K562 (cell line): ENCODE measurements around the gene IMMP2L. TPM values are rescaled to one million over a fixed set of nuclear protein-coding genes. Genes with fewer than 3 reads are reported as not detected.

Experiments
- ATAC-seq: fragments of 200-7000 bp; cut with Tn5 transposase; 3 replicates; pipeline ENCODE4 v1.9.1; 2020; ENCODE audit warnings: moderate library complexity
- BruUV-seq: library from RNA; stranded (reverse); fragments of 400-500 nt; replicated peaks from 2 replicates; lab custom pipeline; 2021; lab: Mats Ljungman, UMichigan
- CTCF ChIA-PET: fragments of 300-600 bp; formaldehyde crosslinking; extraction: SDS; loops from one replicate; lab custom pipeline; 2021; ENCODE audit warnings: low intra/inter-chr PET ratio; lab: Yijun Ruan, JAX
- POLR2A ChIA-PET: fragments of 300-600, 350-650 bp; sonication (Branson Sonifier 250); formaldehyde crosslinking; extraction: SDS; loops from one replicate; lab custom pipeline; 2021; ENCODE audit warnings: antibody characterized with exemption, inconsistent platforms; lab: Yijun Ruan, JAX
- DNase-seq, 4 experiments: peaks; one replicate each; pipeline versions ENCODE4 v3.0.0 to v3.0.0-alpha.2; 2011 to 2018; ENCODE audit warnings: low spot score in 3 of 4, mixed read lengths in 3 of 4; ENCODE audit errors: extremely low read depth in 1 of 4
- FAIRE-seq: peaks from 2 replicates; lab custom pipeline; 2011; peaks lifted over from hg19 to GRCh38; lab: Jason Lieb, UNC
- H2AFZ ChIP-seq: 2 replicates; pipeline ENCODE4 v1.6.0; 2011; ENCODE audit warnings: low read depth, low read length, control low read depth, inconsistent platforms
- H3K27ac ChIP-seq: fragments of 200-600 bp; 3 replicates; pipeline ENCODE4 v1.8.0; 2011; ENCODE audit warnings: low read depth, mild to moderate bottlenecking, control low read depth, inconsistent platforms, low read length, moderate library complexity, mixed read lengths; ENCODE audit errors: extremely low read depth
- H3K27me3 ChIP-seq, 2 experiments: fragments of 300-600 bp in 1 of 2; 2 replicates in 1 of 2; 3 replicates in 1 of 2; pipeline versions ENCODE4 v1.6.0 to v1.8.0; 2011; ENCODE audit warnings: inconsistent platforms in 2 of 2, low read length in 2 of 2, mild to moderate bottlenecking in 1 of 2, mixed read lengths in 1 of 2, moderate library complexity in 1 of 2; ENCODE audit not compliant: control insufficient read depth in 2 of 2, insufficient read depth in 2 of 2
- H3K36me3 ChIP-seq: fragments of 300-600 bp; 3 replicates; pipeline ENCODE4 v1.8.0; 2011; ENCODE audit warnings: mild to moderate bottlenecking, low read length, inconsistent platforms; ENCODE audit not compliant: control insufficient read depth, insufficient read depth
- H3K4me1 ChIP-seq, 2 experiments: fragments of 200-600 bp in 1 of 2; replicated peaks in 1 of 2; 2 replicates in 1 of 2; 3 replicates in 1 of 2; pipeline versions ENCODE4 v1.5.1 to v1.8.0; 2011; ENCODE audit warnings: inconsistent platforms in 2 of 2, low read length in 2 of 2, mild to moderate bottlenecking in 1 of 2, mixed read lengths in 1 of 2, moderate library complexity in 1 of 2; ENCODE audit not compliant: control insufficient read depth in 2 of 2, insufficient read depth in 2 of 2
- H3K4me2 ChIP-seq: 2 replicates; pipeline ENCODE4 v1.6.1; 2011; ENCODE audit warnings: low read length, control low read depth, inconsistent platforms, mixed read lengths; ENCODE audit not compliant: insufficient read depth
- H3K4me3 ChIP-seq: fragments of 200-600 bp; sonication (generic), shearing (Covaris generic); 2 replicates; pipeline ENCODE4 v1.5.1; 2016; ENCODE audit warnings: control low read depth, inconsistent platforms
- H3K79me2 ChIP-seq: fragments of 200-600 bp; 3 replicates; pipeline ENCODE4 v1.8.0; 2011; ENCODE audit warnings: low read length, inconsistent platforms; ENCODE audit not compliant: control insufficient read depth, insufficient read depth
- H3K9ac ChIP-seq, 2 experiments: 2 replicates each; pipeline versions ENCODE4 v1.6.0 to v1.6.1; 2011; ENCODE audit warnings: low read depth in 2 of 2, low read length in 2 of 2, control low read depth in 1 of 2, inconsistent platforms in 1 of 2, mild to moderate bottlenecking in 1 of 2, mixed read lengths in 1 of 2; ENCODE audit not compliant: insufficient read depth in 1 of 2
- H3K9me1 ChIP-seq: one replicate; pipeline ENCODE4 v1.6.0; 2011; ENCODE audit warnings: inconsistent platforms, mild to moderate bottlenecking, low read length, moderate library complexity; ENCODE audit not compliant: control insufficient read depth, insufficient read depth
- H3K9me3 ChIP-seq: replicated peaks from 2 replicates; pipeline ENCODE4 v1.5.1; 2011; ENCODE audit warnings: low read depth, low read length, inconsistent platforms; ENCODE audit not compliant: control insufficient read depth, insufficient read depth
- H4K20me1 ChIP-seq: replicated peaks from 2 replicates; pipeline ENCODE4 v1.6.1; 2011; ENCODE audit warnings: low read length, inconsistent platforms, mixed read lengths; ENCODE audit not compliant: control insufficient read depth, insufficient read depth
- CHD1 ChIP-seq: fragments of 200-600 bp; sonication (generic); IDR thresholded peaks from one replicate; pipeline ENCODE4 v1.6.1; 2012; ENCODE audit warnings: mild to moderate bottlenecking, moderate library complexity, low read length, inconsistent platforms
- DNMT1 ChIP-seq: fragments of 450-650 bp; IDR thresholded peaks from 2 replicates; pipeline ENCODE4 v1.6.1; 2016; ENCODE audit warnings: antibody characterized with exemption, mild to moderate bottlenecking
- FOXP1 ChIP-seq: sonication (generic); formaldehyde crosslinking; IDR thresholded peaks from 2 replicates; pipeline ENCODE4 v1.8.0; 2022; ENCODE audit warnings: mild to moderate bottlenecking, missing genetic modification reagents
- MAFG ChIP-seq: fragments of 450-650 bp; conservative IDR thresholded peaks from 2 replicates; pipeline ENCODE4 v1.6.1; 2016; ENCODE audit warnings: missing genetic modification characterization, missing compliant biosample characterization
- MCM7 ChIP-seq, 2 experiments: fragments of 450-650 bp; IDR thresholded peaks; 2 replicates each; pipeline ENCODE4 v1.6.1; 2016 to 2018
- PTBP1 ChIP-seq: fragments of 200-400 bp; formaldehyde crosslinking; IDR thresholded peaks from 2 replicates; pipeline ENCODE4 v1.6.1; 2017; ENCODE audit warnings: low read depth, low read length
- SIX5 ChIP-seq, 2 experiments: IDR thresholded peaks; 2 replicates each; pipeline ENCODE4 v1.6.1; 2011; ENCODE audit warnings: low read length in 2 of 2, borderline replicate concordance in 1 of 2, low read depth in 1 of 2, mild to moderate bottlenecking in 1 of 2, moderate library complexity in 1 of 2; ENCODE audit not compliant: insufficient read depth in 1 of 2
- SP1 ChIP-seq: sonication (generic); formaldehyde crosslinking; IDR thresholded peaks from 2 replicates; pipeline ENCODE4 v1.8.1; 2022; ENCODE audit warnings: mild to moderate bottlenecking, missing genetic modification reagents
- TEAD4 ChIP-seq, 2 experiments: sonication (generic) in 1 of 2; formaldehyde crosslinking in 1 of 2; IDR thresholded peaks; 2 replicates each; pipeline versions ENCODE4 v1.6.1 to v1.8.0; 2012 to 2022; ENCODE audit warnings: borderline replicate concordance in 1 of 2, inconsistent platforms in 1 of 2, low read length in 1 of 2, mild to moderate bottlenecking in 1 of 2, missing genetic modification reagents in 1 of 2
- U2AF2 ChIP-seq: fragments of 200-400 bp; formaldehyde crosslinking; optimal IDR thresholded peaks from 2 replicates; pipeline ENCODE3; 2017; ENCODE audit warnings: low read depth, mild to moderate bottlenecking, low read length
- ZNF785 ChIP-seq: fragments of 250-450 bp; sonication (Bioruptor Pico); IDR thresholded peaks from 2 replicates; pipeline ENCODE4 v1.4.0; 2020; ENCODE audit warnings: mild to moderate bottlenecking
- WGBS: fragments of 100-300 bp; shearing (Covaris generic); methylation state at CpG from one replicate; pipeline ENCODE4 v1.1.6; 2016; ENCODE audit warnings: low coverage, mixed read lengths; ENCODE audit not compliant: insufficient coverage; ENCODE audit errors: missing lambda C conversion rate; 5-methylcytosine and 5-hydroxymethylcytosine counted together
- in situ Hi-C: fragments of 300-500 bp; cut with MboI; formaldehyde crosslinking; loops from 4 replicates; pipeline ENCODE4 v1.15.0; 2018; ENCODE audit warnings: inconsistent platforms, mixed read lengths
- intact Hi-C: fragments of 100-400 bp; cut with micrococcal nuclease; formaldehyde crosslinking; loops from 2 replicates; pipeline ENCODE4 v1.14.2; 2022
- polyA plus RNA-seq, 8 experiments: library from polyadenylated mRNA; depleted of rRNA in 4 of 8; stranded (reverse) in 5 of 8; unstranded in 3 of 8; fragments of >200 nt; fragmentation: Nextera tagmentation in 2 of 8; fragmentation: Illumina TruSeq in 1 of 8; extraction: Ambion mirVana in 2 of 8; extraction: Trizol in 1 of 8; gene quantifications; 2 replicates each; pipeline versions ENCODE4 v1.2.1 to v1.2.3, GENCODE V29; 2011 to 2014; ENCODE audit warnings: inconsistent platforms in 1 of 8, missing spikeins in 1 of 8
- total RNA-seq, 7 experiments: library from RNA; depleted of rRNA in 6 of 7; stranded (reverse); fragments of >200 nt in 6 of 7; fragmentation: Illumina TruSeq in 2 of 7; extraction: Trizol in 2 of 7; gene quantifications; 2 replicates each; pipeline versions ENCODE4 v1.2.1 to v1.2.3, GENCODE V29; 2011 to 2021; ENCODE audit warnings: low replicate concordance in 1 of 7
- TF ChIP-seq, protein P1 (sequence below): IDR thresholded peaks from 2 replicates; pipeline ENCODE4 v1.6.1; 2016; ENCODE audit warnings: missing genetic modification characterization, missing compliant biosample characterization
- TF ChIP-seq, protein P2 (sequence below): fragments of 450-650 bp; IDR thresholded peaks from 2 replicates; pipeline ENCODE4 v1.6.1; 2016; ENCODE audit warnings: low read depth

The IMMP2L gene
- total and polyA plus RNA-seq, 9 of the 15 experiments (the other 6 are each of a cell fraction or from before 2014, with no cell fraction given) = 29.7 to 116 (median 53.0) TPM

DNA sequence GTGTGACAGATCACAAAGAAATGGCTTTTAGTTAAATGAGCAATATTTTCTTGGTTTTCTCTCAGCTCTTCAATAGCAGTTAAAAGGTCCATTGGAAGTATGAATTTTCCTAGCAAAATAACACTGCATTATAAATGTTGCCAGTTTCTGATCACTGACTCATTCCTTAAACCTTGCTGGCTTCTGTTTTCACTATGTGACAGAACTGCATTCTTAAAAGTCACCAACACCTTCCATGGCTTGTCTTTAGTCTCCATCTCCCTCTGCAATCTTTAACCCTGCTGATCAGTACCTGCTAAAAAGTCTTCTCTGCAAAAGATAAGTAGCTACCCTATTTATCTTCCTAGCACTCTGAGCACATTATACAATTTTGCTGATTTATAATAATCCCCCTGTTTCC lies 876.4 kb downstream of the IMMP2L start (continued):
- TF ChIP-seq, protein P1, sequence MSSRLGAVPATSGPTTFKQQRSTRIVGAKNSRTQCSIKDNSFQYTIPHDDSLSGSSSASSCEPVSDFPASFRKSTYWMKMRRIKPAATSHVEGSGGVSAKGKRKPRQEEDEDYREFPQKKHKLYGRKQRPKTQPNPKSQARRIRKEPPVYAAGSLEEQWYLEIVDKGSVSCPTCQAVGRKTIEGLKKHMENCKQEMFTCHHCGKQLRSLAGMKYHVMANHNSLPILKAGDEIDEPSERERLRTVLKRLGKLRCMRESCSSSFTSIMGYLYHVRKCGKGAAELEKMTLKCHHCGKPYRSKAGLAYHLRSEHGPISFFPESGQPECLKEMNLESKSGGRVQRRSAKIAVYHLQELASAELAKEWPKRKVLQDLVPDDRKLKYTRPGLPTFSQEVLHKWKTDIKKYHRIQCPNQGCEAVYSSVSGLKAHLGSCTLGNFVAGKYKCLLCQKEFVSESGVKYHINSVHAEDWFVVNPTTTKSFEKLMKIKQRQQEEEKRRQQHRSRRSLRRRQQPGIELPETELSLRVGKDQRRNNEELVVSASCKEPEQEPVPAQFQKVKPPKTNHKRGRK (tag) = no peak
- TF ChIP-seq, all 486 proteins: peak for 0

DNA sequence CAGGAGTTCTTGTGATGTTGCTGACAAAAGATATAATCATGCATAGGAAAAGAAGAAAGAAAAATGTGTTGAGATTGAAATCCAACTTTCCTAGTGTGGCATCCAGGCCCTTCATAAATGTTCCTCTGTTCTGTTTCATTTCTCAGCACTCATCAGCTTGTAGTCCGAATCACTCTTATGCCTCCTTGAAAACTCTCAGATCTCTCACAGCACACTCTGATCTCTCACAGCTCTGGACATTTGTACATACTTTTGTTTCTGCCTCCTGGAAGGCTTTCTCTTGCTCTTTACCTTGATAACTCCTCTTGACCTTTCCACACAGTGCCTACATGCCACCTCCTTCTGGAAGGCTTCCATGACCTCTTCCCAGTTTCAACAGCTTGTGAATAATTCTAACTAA lies 880.4 kb downstream of the IMMP2L start:
- ChIA-PET POLR2A (no interaction called here), CTCF (no interaction called here)
- ATAC-seq (no peak), DNase-seq (no peak), FAIRE-seq (no peak)
- Histone ChIP-seq H2AFZ (no peak overlapping the region), H3K27me3 (no peaks in the 10 kb centered on the region), H3K4me2 (no peak overlapping the region), H3K4me1 (no peaks in the 10 kb centered on the region), H3K9me3 (no peaks in the 10 kb centered on the region), H3K79me2 (no peaks in the 10 kb centered on the region), H3K4me3 (no peak overlapping the region), H3K9ac (no peak overlapping the region), H3K36me3 (no peaks in the 10 kb centered on the region), H3K27ac (no peak overlapping the region), H3K9me1 (no peaks in the 10 kb centered on the region), H4K20me1 (no peaks in the 10 kb centered on the region)
- 0% methylated on average over 1 of the region's 1 CpG for WGBS
- in situ Hi-C loops = no loop called here
- intact Hi-C loops = no loop called here
- no TSS peak for BruUV-seq
- no peak for TF ChIP-seq ZNF785 (CRISPR knock-in tag)
- no peak for TF ChIP-seq SP1
- no peak for TF ChIP-seq DNMT1
- TF ChIP-seq MAFG (tag) = no peak
- no peak for TF ChIP-seq CHD1
- no peak for TF ChIP-seq SIX5 (IDR thresholded peaks at IDR 0.05; ENCODE audit: borderline replicate concordance in 1 of 2, insufficient read depth in 1 of 2, low read depth in 1 of 2, low read length in 2 of 2)
- TF ChIP-seq, protein P2, sequence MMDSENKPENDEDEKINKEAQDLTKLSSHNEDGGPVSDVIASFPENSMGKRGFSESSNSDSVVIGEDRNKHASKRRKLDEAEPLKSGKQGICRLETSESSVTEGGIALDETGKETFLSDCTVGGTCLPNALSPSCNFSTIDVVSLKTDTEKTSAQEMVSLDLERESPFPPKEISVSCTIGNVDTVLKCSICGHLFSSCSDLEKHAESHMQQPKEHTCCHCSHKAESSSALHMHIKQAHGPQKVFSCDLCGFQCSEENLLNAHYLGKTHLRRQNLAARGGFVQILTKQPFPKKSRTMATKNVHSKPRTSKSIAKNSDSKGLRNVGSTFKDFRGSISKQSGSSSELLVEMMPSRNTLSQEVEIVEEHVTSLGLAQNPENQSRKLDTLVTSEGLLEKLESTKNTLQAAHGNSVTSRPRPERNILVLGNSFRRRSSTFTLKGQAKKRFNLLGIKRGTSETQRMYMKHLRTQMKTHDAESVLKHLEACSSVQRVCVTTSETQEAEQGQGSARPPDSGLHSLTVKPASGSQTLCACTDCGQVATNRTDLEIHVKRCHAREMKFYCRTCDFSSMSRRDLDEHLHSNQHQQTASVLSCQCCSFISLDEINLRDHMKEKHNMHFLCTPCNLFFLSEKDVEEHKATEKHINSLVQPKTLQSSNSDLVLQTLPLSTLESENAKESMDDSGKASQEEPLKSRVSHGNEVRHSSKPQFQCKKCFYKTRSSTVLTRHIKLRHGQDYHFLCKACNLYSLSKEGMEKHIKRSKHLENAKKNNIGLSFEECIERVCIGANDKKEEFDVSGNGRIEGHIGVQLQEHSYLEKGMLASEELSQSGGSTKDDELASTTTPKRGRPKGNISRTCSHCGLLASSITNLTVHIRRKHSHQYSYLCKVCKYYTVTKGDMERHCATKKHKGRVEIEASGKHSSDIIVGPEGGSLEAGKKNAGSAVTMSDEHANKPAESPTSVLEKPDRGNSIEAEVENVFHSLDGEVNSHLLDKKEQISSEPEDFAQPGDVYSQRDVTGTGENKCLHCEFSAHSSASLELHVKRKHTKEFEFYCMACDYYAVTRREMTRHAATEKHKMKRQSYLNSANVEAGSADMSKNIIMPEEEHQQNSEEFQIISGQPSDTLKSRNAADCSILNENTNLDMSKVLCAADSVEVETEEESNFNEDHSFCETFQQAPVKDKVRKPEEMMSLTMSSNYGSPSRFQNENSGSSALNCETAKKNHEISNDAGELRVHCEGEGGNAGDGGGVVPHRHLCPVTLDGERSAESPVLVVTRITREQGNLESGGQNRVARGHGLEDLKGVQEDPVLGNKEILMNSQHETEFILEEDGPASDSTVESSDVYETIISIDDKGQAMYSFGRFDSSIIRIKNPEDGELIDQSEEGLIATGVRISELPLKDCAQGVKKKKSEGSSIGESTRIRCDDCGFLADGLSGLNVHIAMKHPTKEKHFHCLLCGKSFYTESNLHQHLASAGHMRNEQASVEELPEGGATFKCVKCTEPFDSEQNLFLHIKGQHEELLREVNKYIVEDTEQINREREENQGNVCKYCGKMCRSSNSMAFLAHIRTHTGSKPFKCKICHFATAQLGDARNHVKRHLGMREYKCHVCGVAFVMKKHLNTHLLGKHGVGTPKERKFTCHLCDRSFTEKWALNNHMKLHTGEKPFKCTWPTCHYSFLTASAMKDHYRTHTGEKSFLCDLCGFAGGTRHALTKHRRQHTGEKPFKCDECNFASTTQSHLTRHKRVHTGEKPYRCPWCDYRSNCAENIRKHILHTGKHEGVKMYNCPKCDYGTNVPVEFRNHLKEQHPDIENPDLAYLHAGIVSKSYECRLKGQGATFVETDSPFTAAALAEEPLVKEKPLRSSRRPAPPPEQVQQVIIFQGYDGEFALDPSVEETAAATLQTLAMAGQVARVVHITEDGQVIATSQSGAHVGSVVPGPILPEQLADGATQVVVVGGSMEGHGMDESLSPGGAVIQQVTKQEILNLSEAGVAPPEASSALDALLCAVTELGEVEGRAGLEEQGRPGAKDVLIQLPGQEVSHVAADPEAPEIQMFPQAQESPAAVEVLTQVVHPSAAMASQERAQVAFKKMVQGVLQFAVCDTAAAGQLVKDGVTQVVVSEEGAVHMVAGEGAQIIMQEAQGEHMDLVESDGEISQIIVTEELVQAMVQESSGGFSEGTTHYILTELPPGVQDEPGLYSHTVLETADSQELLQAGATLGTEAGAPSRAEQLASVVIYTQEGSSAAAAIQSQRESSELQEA = no peak
- no peak for TF ChIP-seq TEAD4 (IDR thresholded peaks at IDR 0.05; ENCODE audit: low read length)
- TF ChIP-seq TEAD4 (CRISPR knock-in tag; IDR thresholded peaks at IDR 0.05; ENCODE audit: borderline replicate concordance) = no peak
- no peak for TF ChIP-seq U2AF2
- TF ChIP-seq FOXP1 (CRISPR knock-in tag) = no peak
- no peak for TF ChIP-seq PTBP1
- no peak for TF ChIP-seq MCM7 (IDR thresholded peaks at IDR 0.05)
